HFF-Myc (cell line): Measurements from ENCODE around the gene VPS18.

Experiments used
- DNase-seq: peaks from one replicate; pipeline ENCODE4 v3.0.0-alpha.2; 2011; ENCODE audit warnings: low read depth; ENCODE audit errors: extremely low read depth
- H3K4me3 ChIP-seq: replicated peaks from 2 replicates; pipeline ENCODE4 v1.5.1; 2011; ENCODE audit warnings: low read depth, mild to moderate bottlenecking, control low read depth, low read length
- TF ChIP-seq, protein P1 (sequence below): IDR thresholded peaks from 2 replicates; pipeline ENCODE4 v1.5.1; 2012; ENCODE audit warnings: mild to moderate bottlenecking, low read depth, low read length, control low read depth; ENCODE audit errors: missing control alignments

Gene VPS18

DNA sequence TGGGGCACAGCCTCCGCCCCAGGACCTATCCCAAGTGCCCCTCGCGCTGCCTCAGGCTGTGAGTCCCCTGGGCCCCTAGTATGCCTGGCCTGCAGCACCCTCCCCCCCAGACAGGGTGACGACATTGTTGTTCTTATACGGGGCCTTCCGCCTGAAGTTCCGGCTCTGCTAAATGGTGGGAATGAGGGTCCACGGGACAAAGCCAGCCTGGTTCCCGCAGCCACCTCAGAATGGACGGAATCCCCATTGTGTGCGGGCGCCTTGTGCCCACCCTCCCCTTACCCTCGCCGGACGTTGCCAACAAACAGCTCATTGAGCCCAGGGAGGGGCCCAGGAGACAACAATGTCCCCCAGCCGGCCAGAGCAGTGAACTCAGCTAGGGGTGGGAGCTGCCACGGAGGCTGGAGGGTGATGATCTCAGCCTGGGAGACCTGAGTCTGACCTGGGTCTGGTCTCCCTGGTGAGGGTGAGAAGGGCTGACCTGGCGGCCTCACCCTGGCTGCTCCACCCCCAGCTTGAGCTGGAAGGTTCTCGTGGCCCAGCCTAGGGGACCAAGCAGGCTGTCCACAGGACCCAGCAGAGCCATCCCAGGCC, 24.6 kb downstream of the VPS18 start:
- DNase-seq, result no peak
- TF ChIP-seq, protein P1, sequence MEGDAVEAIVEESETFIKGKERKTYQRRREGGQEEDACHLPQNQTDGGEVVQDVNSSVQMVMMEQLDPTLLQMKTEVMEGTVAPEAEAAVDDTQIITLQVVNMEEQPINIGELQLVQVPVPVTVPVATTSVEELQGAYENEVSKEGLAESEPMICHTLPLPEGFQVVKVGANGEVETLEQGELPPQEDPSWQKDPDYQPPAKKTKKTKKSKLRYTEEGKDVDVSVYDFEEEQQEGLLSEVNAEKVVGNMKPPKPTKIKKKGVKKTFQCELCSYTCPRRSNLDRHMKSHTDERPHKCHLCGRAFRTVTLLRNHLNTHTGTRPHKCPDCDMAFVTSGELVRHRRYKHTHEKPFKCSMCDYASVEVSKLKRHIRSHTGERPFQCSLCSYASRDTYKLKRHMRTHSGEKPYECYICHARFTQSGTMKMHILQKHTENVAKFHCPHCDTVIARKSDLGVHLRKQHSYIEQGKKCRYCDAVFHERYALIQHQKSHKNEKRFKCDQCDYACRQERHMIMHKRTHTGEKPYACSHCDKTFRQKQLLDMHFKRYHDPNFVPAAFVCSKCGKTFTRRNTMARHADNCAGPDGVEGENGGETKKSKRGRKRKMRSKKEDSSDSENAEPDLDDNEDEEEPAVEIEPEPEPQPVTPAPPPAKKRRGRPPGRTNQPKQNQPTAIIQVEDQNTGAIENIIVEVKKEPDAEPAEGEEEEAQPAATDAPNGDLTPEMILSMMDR, result no peak
- no peak overlapping the region for H3K4me3 ChIP-seq

DNA sequence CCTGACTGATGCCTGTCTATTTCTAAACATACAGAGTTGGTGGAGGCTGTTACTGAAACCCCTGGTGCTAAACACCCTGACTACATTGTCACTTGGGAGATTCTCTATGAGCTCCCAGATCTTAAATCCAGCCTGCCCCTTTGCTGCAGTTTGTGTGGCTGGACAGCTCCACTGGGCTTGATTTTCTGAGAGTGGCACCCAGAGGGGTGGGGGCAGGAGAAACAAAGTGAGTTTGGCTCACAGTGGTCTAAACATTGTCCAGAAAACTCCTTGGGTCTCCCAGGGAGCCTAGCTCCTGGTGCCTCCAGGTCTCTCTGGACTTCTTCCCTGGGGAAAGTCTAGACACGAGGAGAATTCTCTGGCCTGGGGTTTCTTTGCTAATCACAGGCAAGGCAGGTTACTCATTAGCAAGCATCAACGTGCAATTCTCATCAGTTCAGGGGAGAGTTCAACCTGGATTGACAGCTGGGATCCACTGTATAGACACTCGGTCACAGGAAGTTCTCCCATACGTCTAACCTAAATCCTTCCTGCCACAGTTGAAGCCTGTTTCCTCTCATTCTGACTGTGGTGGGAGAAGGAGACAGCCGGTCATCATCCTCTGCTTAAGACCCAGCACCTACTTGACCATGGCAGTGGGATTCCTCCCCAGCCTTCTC, 27.8 kb downstream of the VPS18 start:
- no peak for DNase-seq
- TF ChIP-seq, protein P1, result no peak
- H3K4me3 ChIP-seq, result no peak overlapping the region

DNA sequence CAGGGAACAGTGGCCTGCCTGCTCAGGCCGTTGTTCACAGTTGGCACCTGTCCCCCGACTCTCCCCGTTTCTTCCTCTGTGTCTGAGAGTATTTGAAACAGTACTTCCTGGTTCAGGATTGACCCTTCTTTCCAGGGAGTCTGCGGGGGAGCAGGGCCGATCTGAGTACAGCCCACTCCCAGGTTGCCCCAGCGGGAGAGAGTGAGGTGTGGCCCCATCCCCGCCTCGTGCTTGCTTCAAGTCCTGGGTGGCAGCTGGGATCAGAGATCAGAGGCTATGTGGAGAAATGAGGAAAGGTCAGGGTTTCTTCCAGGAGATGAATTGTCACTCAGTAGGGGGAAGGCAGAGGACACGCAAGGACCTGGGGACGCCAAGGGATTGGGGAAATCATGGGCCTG, 28.4 kb downstream of the VPS18 start:
- H3K4me3 ChIP-seq, result no peak overlapping the region
- no peak for DNase-seq
- TF ChIP-seq, protein P1, result no peak

DNA sequence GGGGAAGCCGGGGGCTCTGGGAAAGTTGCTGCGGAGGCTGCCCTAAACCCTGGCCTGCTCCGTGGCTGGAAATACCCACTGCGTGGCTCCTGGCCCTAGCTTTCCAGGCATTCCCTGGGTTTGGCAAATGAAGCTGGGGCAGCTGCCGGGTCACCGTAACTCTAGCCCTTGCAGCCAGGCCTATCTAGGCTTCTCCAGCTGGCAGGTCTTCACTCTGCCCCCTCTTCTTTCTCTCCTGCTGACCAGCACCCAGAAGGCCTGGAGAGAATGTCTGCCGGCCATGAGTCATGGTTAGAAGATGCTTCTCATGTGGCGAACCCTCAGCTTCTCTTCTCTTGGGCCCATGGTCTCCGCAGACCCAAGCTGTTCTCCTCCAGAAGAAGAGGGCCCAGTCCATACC, 29.3 kb downstream of the VPS18 start:
- TF ChIP-seq, protein P1, result no peak
- no peak for DNase-seq
- no peak overlapping the region for H3K4me3 ChIP-seq

DNA sequence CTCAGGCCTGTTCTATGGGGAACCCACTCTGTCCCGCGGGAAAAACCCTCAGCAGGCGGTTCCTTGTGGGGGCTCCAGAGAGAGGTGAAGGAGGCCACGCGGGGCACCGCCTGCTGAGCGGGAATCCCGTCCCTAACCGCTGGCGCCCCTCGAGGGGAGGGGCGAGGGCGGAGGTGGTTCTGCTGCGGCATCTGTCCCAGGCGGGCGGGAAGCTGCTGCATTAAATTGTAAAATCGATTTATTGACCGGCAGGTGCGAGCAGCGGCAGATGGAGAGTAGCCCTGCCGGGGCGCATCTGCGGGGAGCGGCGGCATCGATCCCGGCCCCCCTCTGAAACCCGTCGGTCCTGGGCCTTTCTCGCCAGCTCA, 31.2 kb downstream of the VPS18 start:
- H3K4me3 ChIP-seq, result no peak overlapping the region
- no peak for DNase-seq
- TF ChIP-seq, protein P1, result no peak

DNA sequence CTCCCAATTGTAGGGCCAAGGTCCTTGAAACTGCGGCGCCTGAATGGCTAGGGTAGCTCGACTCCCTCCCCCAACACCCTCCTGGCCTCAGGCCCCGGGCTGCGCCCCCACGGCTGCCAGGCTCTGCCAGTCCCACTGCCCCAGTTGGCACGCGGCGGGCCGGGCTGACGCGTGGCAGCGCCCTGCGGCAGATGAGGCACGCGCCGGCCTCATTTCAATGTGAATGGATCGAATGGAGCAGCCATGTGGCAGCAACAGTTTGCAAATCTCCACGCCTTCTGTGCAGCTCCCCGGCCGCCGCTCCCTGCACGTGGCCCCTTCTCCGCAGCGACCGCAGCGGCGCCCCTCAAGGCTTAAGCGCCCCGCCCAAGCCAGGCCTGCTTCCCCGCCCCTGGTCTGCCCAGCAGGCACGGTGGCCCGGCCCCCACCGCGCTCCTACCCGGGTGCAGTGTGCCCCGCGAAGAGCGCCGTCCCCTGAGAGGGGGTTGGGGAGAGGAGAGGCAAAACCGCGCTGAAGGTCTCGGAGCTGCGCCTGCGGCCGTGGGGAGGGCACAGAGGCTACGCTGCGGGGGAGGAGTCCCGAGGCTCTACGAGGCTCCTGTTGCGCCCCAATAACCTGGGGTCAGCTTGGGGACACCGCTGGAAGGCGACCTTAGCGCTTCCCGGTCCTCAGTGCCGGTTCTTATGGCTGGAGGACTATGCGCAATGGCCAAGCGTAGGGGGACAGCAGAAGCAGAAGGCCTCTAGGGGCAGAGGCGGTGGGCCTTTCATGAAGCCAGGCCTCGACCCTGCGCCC, 31.8 kb downstream of the VPS18 start:
- no peak overlapping the region for H3K4me3 ChIP-seq
- TF ChIP-seq, protein P1, result no peak
- no peak for DNase-seq
